Measurements from ENCODE around the gene SELE.

SELE gene, protein sequence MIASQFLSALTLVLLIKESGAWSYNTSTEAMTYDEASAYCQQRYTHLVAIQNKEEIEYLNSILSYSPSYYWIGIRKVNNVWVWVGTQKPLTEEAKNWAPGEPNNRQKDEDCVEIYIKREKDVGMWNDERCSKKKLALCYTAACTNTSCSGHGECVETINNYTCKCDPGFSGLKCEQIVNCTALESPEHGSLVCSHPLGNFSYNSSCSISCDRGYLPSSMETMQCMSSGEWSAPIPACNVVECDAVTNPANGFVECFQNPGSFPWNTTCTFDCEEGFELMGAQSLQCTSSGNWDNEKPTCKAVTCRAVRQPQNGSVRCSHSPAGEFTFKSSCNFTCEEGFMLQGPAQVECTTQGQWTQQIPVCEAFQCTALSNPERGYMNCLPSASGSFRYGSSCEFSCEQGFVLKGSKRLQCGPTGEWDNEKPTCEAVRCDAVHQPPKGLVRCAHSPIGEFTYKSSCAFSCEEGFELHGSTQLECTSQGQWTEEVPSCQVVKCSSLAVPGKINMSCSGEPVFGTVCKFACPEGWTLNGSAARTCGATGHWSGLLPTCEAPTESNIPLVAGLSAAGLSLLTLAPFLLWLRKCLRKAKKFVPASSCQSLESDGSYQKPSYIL

DNA sequence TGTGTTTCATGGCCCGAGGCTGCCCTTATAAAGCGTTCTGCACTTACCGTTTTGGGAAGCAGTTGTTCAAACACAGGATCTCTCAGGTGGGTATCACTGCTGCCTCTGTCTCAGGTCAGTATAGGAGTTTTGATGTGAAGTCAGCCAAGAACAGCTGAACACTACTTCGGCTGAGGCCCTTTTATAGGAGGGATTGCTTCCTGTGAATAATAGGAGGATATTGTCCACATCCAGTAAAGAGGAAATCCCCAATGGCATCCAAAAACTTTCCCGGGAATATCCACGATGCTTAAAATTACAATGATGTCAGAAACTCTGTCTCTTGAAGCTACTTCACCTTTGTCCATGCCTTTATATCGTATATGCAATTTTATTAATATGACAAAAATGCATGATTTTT is at the start of gene SELE:
Gene SELE, minus strand, starts transcription at position 156 of the 400 bp plus-strand sequence. CDS start 467 bp downstream, outside the sequence.
- no peak within 1 kb of the TSS for H3K4me3 ChIP-seq (ENCODE audit: control insufficient read depth, low read depth, low read length)
- DNase-seq (ENCODE audit: low read depth), result no peak
- TF ChIP-seq, protein P1, sequence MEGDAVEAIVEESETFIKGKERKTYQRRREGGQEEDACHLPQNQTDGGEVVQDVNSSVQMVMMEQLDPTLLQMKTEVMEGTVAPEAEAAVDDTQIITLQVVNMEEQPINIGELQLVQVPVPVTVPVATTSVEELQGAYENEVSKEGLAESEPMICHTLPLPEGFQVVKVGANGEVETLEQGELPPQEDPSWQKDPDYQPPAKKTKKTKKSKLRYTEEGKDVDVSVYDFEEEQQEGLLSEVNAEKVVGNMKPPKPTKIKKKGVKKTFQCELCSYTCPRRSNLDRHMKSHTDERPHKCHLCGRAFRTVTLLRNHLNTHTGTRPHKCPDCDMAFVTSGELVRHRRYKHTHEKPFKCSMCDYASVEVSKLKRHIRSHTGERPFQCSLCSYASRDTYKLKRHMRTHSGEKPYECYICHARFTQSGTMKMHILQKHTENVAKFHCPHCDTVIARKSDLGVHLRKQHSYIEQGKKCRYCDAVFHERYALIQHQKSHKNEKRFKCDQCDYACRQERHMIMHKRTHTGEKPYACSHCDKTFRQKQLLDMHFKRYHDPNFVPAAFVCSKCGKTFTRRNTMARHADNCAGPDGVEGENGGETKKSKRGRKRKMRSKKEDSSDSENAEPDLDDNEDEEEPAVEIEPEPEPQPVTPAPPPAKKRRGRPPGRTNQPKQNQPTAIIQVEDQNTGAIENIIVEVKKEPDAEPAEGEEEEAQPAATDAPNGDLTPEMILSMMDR (IDR thresholded peaks at IDR 0.05; ENCODE audit: control insufficient read depth, insufficient read depth, low read depth, low read length, missing control alignments), result no peak

DNA sequence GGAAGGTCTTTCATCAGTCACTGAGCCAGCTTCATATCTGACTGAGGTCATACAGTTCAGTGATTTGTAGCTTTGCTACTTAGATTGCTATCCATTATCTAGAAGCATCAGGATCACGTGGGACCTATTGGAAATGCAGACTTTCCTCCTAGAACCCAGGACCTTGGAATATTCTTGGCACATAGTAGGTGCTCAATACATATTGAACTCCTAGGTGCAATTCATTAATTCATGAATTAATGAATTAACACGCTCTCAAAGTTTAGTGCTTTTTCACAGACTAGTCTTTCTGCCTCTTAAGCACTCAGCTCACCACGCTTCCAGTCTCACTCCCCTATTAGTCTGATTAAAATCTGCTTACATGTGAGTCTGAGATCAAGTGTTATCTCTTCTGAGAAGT is 48.7 kb upstream of the SELE start:
- DNase-seq (ENCODE audit: low read depth), result no peak
- no peak overlapping the region for H3K4me3 ChIP-seq (ENCODE audit: control insufficient read depth, low read depth, low read length)
- TF ChIP-seq, protein P1 (IDR thresholded peaks at IDR 0.05; ENCODE audit: control insufficient read depth, insufficient read depth, low read depth, low read length, missing control alignments), result no peak

DNA sequence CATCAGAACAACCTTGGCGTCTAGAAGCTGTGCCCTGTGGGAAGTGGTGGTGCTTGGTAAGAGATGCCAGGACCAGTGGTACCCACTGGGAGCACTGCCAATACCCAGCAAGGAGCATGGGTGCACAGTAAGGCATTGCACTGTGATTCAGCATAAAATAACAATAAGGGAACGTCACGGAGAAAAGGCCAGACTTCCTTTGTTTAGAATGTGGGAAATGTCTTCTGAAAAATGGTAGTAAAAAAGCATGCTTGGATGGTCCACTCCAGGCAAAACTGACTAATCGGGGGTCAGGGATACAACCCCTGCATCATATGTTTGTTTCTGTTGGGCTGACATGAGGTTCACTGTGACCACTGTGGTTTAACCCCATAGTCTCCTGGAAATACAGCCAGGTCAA is 46.1 kb upstream of the SELE start:
- DNase-seq (ENCODE audit: low read depth), result no peak
- TF ChIP-seq, protein P1 (IDR thresholded peaks at IDR 0.05; ENCODE audit: control insufficient read depth, insufficient read depth, low read depth, low read length, missing control alignments), result no peak
- no peak overlapping the region for H3K4me3 ChIP-seq (ENCODE audit: control insufficient read depth, low read depth, low read length)

DNA sequence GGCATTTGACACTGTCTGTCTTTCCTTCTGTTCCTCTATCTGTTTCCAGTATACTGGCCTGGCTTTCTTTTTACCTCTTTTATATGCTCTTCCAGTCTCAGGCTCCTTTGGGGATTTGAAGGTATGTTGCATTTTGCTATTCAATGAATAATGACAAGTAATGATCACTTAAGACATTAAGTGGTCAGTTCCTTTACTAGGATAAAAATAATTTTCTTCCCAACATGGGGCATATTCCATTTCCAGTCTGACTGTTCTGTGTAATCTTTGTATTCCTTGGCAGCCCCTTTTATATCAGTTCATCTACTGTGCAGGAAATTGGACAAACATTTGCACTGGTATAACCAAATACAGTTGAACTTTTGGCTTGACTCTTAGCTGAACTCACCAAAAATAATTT is 45.3 kb upstream of the SELE start:
- DNase-seq (ENCODE audit: low read depth), result no peak
- TF ChIP-seq, protein P1 (IDR thresholded peaks at IDR 0.05; ENCODE audit: control insufficient read depth, insufficient read depth, low read depth, low read length, missing control alignments), result no peak
- H3K4me3 ChIP-seq (ENCODE audit: control insufficient read depth, low read depth, low read length), result no peak overlapping the region

DNA sequence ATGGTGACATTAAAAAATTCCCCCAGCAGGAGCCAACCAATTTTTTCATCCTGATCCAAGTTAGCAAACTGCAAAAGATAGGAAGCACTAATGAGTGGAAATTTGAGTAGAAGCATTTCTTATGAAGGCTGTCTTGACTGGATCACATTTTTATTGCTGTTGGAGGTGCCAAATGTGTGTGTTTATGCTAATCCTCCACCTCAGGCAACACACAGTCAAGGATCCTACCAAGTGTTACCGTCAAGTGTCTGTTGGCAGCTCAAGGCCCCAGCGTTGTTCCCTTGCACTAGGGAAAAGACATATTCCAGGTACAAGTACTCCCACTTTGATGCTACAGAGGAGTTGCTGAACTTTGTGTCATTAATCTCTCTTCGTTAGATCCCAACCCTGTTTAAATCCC is 42.6 kb upstream of the SELE start:
- H3K4me3 ChIP-seq (ENCODE audit: control insufficient read depth, low read depth, low read length), result no peak overlapping the region
- TF ChIP-seq, protein P1 (IDR thresholded peaks at IDR 0.05; ENCODE audit: control insufficient read depth, insufficient read depth, low read depth, low read length, missing control alignments), result no peak
- no peak for DNase-seq (ENCODE audit: low read depth)

DNA sequence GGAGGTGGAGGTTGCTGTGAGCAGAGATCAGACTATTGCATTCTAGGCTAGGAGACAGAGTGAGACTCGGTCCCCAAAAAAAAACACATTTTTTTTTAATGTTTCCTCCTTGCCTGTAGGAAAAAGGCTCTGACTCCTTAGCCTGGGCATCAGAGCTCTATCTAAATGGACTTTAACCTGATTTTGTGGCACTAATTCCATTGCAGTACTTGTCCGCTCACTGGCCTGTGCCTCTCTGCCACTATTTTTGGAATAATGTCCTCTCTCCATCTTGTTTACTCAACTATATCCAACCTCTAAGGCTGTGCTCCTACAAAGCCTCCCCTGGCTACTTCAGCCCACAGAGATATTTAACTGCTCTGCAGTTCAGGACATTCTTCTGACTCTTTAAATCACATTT is 34.3 kb upstream of the SELE start:
- TF ChIP-seq, protein P1 (IDR thresholded peaks at IDR 0.05; ENCODE audit: control insufficient read depth, insufficient read depth, low read depth, low read length, missing control alignments), result no peak
- no peak for DNase-seq (ENCODE audit: low read depth)
- H3K4me3 ChIP-seq (ENCODE audit: control insufficient read depth, low read depth, low read length), result no peak overlapping the region
